Subcutaneous adipose tissue (tissue), 4 donors: ENCODE results near the gene SPEM2. TPM values are rescaled to one million over a fixed set of nuclear protein-coding genes. Genes with fewer than 3 reads are reported as not detected.

Source experiments
- total RNA-seq, 4 donors: library from RNA; depleted of rRNA; stranded (reverse); fragments of >200 nt; gene quantifications; one replicate each; pipeline ENCODE4 v1.1.0, GENCODE V29; 2016
- TF ChIP-seq, protein P1 (sequence below): fragments of 450-650 bp; IDR thresholded peaks from one replicate; pipeline ENCODE4 v1.5.1; 2016; ENCODE audit warnings: low read depth, mild to moderate bottlenecking, control low read depth, antibody characterized with exemption, moderate library complexity

Gene SPEM2
- total RNA-seq, 4 donors from 2014 or later = not detected

DNA sequence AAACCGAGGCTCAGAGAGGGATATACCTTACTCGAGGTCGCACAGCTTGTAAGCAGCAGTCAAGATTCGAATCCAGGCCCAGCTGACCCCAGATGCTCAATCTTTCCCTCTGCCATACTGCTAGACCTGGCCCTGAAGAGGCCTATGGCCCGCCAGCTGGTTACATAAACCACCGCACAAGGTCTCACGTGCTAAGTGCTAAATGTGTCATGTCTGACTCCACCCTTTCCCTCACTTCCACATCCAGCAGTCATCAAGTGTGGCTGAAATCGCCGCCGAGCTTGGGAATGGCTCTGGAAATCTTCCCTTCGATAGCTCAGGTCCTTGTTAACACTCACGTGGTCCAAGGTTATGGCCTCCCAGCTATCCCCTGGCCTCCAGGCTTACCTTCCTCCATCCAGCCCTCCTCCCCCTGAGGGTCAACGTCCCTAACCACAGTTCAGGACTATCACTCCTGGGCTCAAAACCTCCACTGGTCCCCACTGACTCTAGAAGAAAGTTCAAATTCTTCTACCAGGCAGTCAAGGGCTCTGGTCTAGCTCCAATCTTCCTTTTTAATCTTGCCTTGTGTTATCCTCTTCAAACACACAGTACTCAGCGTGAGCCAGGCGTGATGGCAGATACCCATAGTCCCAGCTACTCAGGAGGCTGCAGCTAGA is 50.5 kb downstream of the SPEM2 start:
- TF ChIP-seq, protein P1, sequence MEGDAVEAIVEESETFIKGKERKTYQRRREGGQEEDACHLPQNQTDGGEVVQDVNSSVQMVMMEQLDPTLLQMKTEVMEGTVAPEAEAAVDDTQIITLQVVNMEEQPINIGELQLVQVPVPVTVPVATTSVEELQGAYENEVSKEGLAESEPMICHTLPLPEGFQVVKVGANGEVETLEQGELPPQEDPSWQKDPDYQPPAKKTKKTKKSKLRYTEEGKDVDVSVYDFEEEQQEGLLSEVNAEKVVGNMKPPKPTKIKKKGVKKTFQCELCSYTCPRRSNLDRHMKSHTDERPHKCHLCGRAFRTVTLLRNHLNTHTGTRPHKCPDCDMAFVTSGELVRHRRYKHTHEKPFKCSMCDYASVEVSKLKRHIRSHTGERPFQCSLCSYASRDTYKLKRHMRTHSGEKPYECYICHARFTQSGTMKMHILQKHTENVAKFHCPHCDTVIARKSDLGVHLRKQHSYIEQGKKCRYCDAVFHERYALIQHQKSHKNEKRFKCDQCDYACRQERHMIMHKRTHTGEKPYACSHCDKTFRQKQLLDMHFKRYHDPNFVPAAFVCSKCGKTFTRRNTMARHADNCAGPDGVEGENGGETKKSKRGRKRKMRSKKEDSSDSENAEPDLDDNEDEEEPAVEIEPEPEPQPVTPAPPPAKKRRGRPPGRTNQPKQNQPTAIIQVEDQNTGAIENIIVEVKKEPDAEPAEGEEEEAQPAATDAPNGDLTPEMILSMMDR = no peak

DNA sequence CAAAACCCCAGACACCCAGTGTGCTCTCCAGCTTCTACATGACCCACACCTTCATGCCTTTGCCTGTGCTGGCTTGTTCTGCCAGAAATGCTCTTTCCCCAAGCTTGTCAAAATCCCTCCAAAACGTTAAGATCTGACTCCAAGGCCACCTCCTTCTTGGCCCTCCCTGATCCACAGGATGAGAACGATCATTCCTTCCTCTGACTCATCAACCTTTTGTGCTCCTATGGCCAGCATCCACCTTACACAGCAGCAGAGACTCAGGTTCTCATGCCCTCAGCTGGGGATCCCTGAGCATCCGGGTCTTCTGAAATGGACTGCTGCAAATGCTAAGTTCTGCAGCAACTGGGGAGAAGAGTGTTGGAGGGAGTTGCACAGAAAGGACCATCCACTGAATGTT is 51.1 kb downstream of the SPEM2 start:
- TF ChIP-seq, protein P1 = no peak

DNA sequence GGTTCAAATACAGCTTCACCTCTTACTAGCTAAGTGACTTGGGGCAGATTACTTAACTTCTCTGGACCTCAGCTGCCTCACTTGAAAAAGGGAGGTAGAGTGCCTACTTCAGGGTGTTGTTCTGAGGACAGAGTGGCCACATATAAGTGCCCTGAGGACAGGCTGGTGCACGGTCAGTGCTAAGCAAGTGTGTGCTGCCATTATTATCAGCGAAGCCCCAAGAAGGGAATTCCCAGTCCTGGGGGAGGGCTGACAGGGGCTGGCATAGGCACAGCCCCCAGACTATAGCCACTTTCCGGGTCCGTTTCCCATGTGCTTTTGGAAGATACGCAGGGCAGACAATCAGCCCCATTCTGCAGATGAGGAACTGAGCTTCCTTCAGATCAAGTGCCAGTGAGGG is 51.5 kb downstream of the SPEM2 start:
- TF ChIP-seq, protein P1 = no peak

Other genes with a start within 250 kb of the SPEM2 start
- 1 to 10 TPM; 2.4 to 5.9 (median 3.8) TPM for gene ASGR1, start 246.2 kb upstream of the SPEM2 start, total RNA-seq
- 10 to 100 TPM in 1 of 4 donors, 1 to 10 TPM in 3; 3.3 to 17.0 (median 6.9) TPM for gene DLG4, start 205.8 kb upstream of the SPEM2 start, total RNA-seq
- gene ACADVL, start 205.7 kb upstream of the SPEM2 start, total RNA-seq = 1,000 to 10,000 TPM in 1 of 4 donors, 100 to 1,000 TPM in 3; 533 to 1,103 (median 672) TPM
- 10 to 100 TPM; 23.5 to 36.5 (median 27.1) TPM for gene DVL2, start 191.1 kb upstream of the SPEM2 start, total RNA-seq
- gene PHF23, start 186.2 kb upstream of the SPEM2 start, total RNA-seq = 10 to 100 TPM; 14.5 to 27.6 (median 19.3) TPM
- gene GABARAP, start 183.2 kb upstream of the SPEM2 start, total RNA-seq = 100 to 1,000 TPM; 350 to 658 (median 462) TPM
- 10 to 100 TPM; 71.8 to 86.4 (median 81.1) TPM for gene CTDNEP1, start 173.9 kb upstream of the SPEM2 start, total RNA-seq
- gene ELP5, start 173.4 kb upstream of the SPEM2 start, total RNA-seq = 10 to 100 TPM; 20.7 to 43.4 (median 25.3) TPM
- gene CLDN7, start 163.1 kb upstream of the SPEM2 start, total RNA-seq = 10 to 100 TPM in 2 of 4 donors, 1 to 10 TPM in 2; 3.7 to 26.9 (median 13.2) TPM
- gene SLC2A4, start 143.9 kb upstream of the SPEM2 start, total RNA-seq = 10 to 100 TPM in 2 of 4 donors, 1 to 10 TPM in 2; 5.6 to 91.4 (median 13.8) TPM
- gene YBX2, start 131.0 kb upstream of the SPEM2 start, total RNA-seq = 10 to 100 TPM in 1 of 4 donors, 1 to 10 TPM in 1, under 1 TPM in 2; 0.82 to 14.1 (median 2.0) TPM
- gene EIF5A, start 118.0 kb upstream of the SPEM2 start, total RNA-seq = 100 to 1,000 TPM; 144 to 174 (median 153) TPM
- gene GPS2, start 110.3 kb upstream of the SPEM2 start, total RNA-seq = 10 to 100 TPM; 52.7 to 89.2 (median 75.6) TPM
- 10 to 100 TPM in 3 of 4 donors, 1 to 10 TPM in 1; 4.9 to 22.6 (median 11.2) TPM for gene NEURL4, start 96.3 kb upstream of the SPEM2 start, total RNA-seq
- gene ACAP1, start 89.1 kb upstream of the SPEM2 start, total RNA-seq = 1 to 10 TPM; 1.8 to 8.4 (median 4.0) TPM
- 10 to 100 TPM in 1 of 4 donors, 1 to 10 TPM in 3; 4.9 to 13.8 (median 7.2) TPM for gene KCTD11, start 73.5 kb upstream of the SPEM2 start, total RNA-seq
- not detected for gene TMEM95, start 70.5 kb upstream of the SPEM2 start, total RNA-seq
- 1 to 10 TPM in 3 of 4 donors, under 1 TPM in 1; 0.51 to 1.9 (median 1.1) TPM for gene TNK1, start 44.5 kb upstream of the SPEM2 start, total RNA-seq
- 10 to 100 TPM in 3 of 4 donors, 1 to 10 TPM in 1; 9.1 to 21.3 (median 16.2) TPM for gene PLSCR3, start 31.1 kb upstream of the SPEM2 start, total RNA-seq
- 100 to 1,000 TPM in 2 of 4 donors, 10 to 100 TPM in 2; 76.7 to 134 (median 109) TPM for gene TMEM256, start 21.5 kb upstream of the SPEM2 start, total RNA-seq
- gene NLGN2, start 17.8 kb upstream of the SPEM2 start, total RNA-seq = 1 to 10 TPM; 3.1 to 6.8 (median 4.2) TPM
- gene SPEM1, start 5.3 kb upstream of the SPEM2 start, total RNA-seq = not detected
- not detected for gene SPEM3, start 3.2 kb downstream of the SPEM2 start, total RNA-seq
- 1 to 10 TPM; 2.9 to 7.8 (median 5.9) TPM for gene TMEM102, start 9.8 kb downstream of the SPEM2 start, total RNA-seq
- gene FGF11, start 13.9 kb downstream of the SPEM2 start, total RNA-seq = 1 to 10 TPM in 2 of 4 donors, under 1 TPM in 1, not detected in 1; 0.88 to 1.3 (median 1.2) TPM
- 10 to 100 TPM in 1 of 4 donors, 1 to 10 TPM in 3; 2.4 to 10.4 (median 9.8) TPM for gene CHRNB1, start 19.4 kb downstream of the SPEM2 start, total RNA-seq
- gene ZBTB4, start 54.0 kb downstream of the SPEM2 start, total RNA-seq = 10 to 100 TPM; 34.2 to 58.0 (median 39.3) TPM
- gene SLC35G6, start 55.8 kb downstream of the SPEM2 start, total RNA-seq = not detected
- gene POLR2A, start 58.8 kb downstream of the SPEM2 start, total RNA-seq = 100 to 1,000 TPM in 1 of 4 donors, 10 to 100 TPM in 3; 31.1 to 123 (median 58.5) TPM
- gene TNFSF12, start 123.4 kb downstream of the SPEM2 start, total RNA-seq = 10 to 100 TPM; 21.2 to 61.9 (median 58.7) TPM
- gene TNFSF13, start 133.1 kb downstream of the SPEM2 start, total RNA-seq = 10 to 100 TPM; 22.8 to 69.5 (median 53.1) TPM
- gene SENP3, start 136.3 kb downstream of the SPEM2 start, total RNA-seq = 10 to 100 TPM; 41.6 to 64.7 (median 56.8) TPM
- gene CD68, start 154.0 kb downstream of the SPEM2 start, total RNA-seq = 100 to 1,000 TPM in 3 of 4 donors, 10 to 100 TPM in 1; 56.9 to 609 (median 149) TPM
- gene MPDU1, start 158.2 kb downstream of the SPEM2 start, total RNA-seq = 10 to 100 TPM; 53.9 to 94.2 (median 77.7) TPM
- gene SOX15, start 164.5 kb downstream of the SPEM2 start, total RNA-seq = 1 to 10 TPM in 1 of 4 donors, not detected in 3; 1.0 TPM
- gene FXR2, start 189.3 kb downstream of the SPEM2 start, total RNA-seq = 10 to 100 TPM; 12.2 to 35.0 (median 25.1) TPM
- 100 to 1,000 TPM in 1 of 4 donors, 10 to 100 TPM in 3; 69.6 to 126 (median 85.0) TPM for gene SAT2, start 202.2 kb downstream of the SPEM2 start, total RNA-seq
- 1 to 10 TPM in 2 of 4 donors, under 1 TPM in 2; 0.44 to 2.1 (median 1.1) TPM for gene SHBG, start 204.5 kb downstream of the SPEM2 start, total RNA-seq
- gene ATP1B2, start 225.3 kb downstream of the SPEM2 start, total RNA-seq = under 1 TPM in 1 of 4 donors, not detected in 3; 0.38 TPM